NT2/D1 (cell line): ENCODE results near the gene NTRK2.

Experiments
- SUZ12 ChIP-seq: IDR thresholded peaks from 2 replicates; pipeline ENCODE4 v1.6.1; 2011; ENCODE audit not compliant: insufficient read length, insufficient read depth; ENCODE audit errors: extremely low read depth
- YY1 ChIP-seq: IDR thresholded peaks from 2 replicates; pipeline ENCODE4 v1.6.1; 2011; ENCODE audit not compliant: insufficient read length, insufficient read depth
- ZNF274 ChIP-seq: IDR thresholded peaks from 2 replicates; pipeline ENCODE4 v1.6.1; 2011; ENCODE audit warnings: mild to moderate bottlenecking, low read depth, low read length

DNA sequence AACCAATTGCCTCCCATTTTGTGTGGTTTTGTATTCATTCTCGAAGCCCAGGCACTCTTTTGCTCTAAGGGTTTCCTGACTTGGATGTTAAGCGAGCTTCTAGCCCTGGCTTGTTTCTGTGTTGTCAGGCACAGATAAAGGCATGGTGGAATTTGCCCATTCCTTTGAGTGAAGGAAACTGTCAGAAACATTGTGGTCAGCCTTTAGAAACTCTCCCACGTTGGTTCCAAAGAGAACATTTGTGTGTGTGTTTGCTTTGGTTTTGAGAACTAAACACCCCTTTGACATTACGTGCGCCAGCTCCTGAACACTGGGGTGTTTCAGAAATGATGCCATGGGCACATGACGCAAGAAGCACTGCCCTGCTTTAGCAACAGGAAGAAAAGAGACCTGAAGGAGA, 320.9 kb downstream of the NTRK2 start:
- TF ChIP-seq YY1 (no peak), ZNF274 (no peak), SUZ12 (no peak)
